Stimulated activated CD4-positive, alpha-beta T cell treated with anti-CD3 and anti-CD28 coated beads, Interleukin-4, amount 100 ng/mL, for 1 hour (primary cell): ENCODE results near the gene SEPTIN11.

ENCODE experiments used
- DNase-seq: peaks from one replicate; pipeline ENCODE4 v3.0.0-alpha.2; 2020

Gene SEPTIN11

GRCh38 chr4:76981644-76982043 lies 32.1 kb downstream of the SEPTIN11 start:
- DNase-seq, result no peak

- no peak for DNase-seq
Measured at GRCh38 chr4:76982638-76983584, 33.4 kb downstream of the SEPTIN11 start.

GRCh38 chr4:76984127-76984526 lies 34.6 kb downstream of the SEPTIN11 start:
- no peak for DNase-seq

GRCh38 chr4:76984788-76985211 lies 35.2 kb downstream of the SEPTIN11 start:
- no peak for DNase-seq

GRCh38 chr4:76987153-76987591 lies 37.6 kb downstream of the SEPTIN11 start:
- no peak for DNase-seq

GRCh38 chr4:76987685-76988084 lies 38.1 kb downstream of the SEPTIN11 start:
- no peak for DNase-seq

GRCh38 chr4:76989391-76990061 lies 40.0 kb downstream of the SEPTIN11 start:
- DNase-seq, result peak; percentile 17

- DNase-seq, result no peak
Measured at GRCh38 chr4:76990288-76991080, 40.9 kb downstream of the SEPTIN11 start.

GRCh38 chr4:76991161-76991660 lies 41.7 kb downstream of the SEPTIN11 start:
- no peak for DNase-seq

- DNase-seq, result peak; percentile 19
Measured at GRCh38 chr4:76993787-76994641, 44.5 kb downstream of the SEPTIN11 start.

GRCh38 chr4:76995776-76996175 lies 46.2 kb downstream of the SEPTIN11 start:
- DNase-seq, result no peak

- DNase-seq, result no peak
Measured at GRCh38 chr4:76996445-76996844, 46.9 kb downstream of the SEPTIN11 start.

- no peak for DNase-seq
Measured at GRCh38 chr4:76997077-76997476, 47.5 kb downstream of the SEPTIN11 start.

- no peak for DNase-seq
Measured at GRCh38 chr4:76997532-76997931, 48.0 kb downstream of the SEPTIN11 start.

- DNase-seq, result no peak
Measured at GRCh38 chr4:76998251-76998901, 48.8 kb downstream of the SEPTIN11 start.
